H1 (cell line): ENCODE results near the gene AGRP. TPM values are rescaled to one million over a fixed set of nuclear protein-coding genes. Genes with fewer than 3 reads are reported as not detected.

ENCODE experiments used
- CTCF ChIA-PET: fragments of 300-600 bp; sonication (Branson Sonifier 250); formaldehyde crosslinking; loops from one replicate; lab custom pipeline; 2021; ENCODE audit not compliant: partially characterized antibody; lab: Charles Lee
- POLR2A ChIA-PET: fragments of 300-600 bp; sonication (Branson Sonifier 250); formaldehyde crosslinking; loops from one replicate; lab custom pipeline; 2021; ENCODE audit warnings: inconsistent platforms; ENCODE audit not compliant: partially characterized antibody; lab: Charles Lee
- DNase-seq, 2 experiments: peaks; one replicate each; pipeline versions ENCODE4 v3.0.0 to v3.0.0-alpha.2; 2010 to 2022; ENCODE audit warnings: low spot score in 2 of 2, low read depth in 1 of 2, mixed read lengths in 1 of 2
- FAIRE-seq: peaks from 2 replicates; lab custom pipeline; 2011; peaks lifted over from hg19 to GRCh38; lab: Jason Lieb, UNC
- H2AFZ ChIP-seq: 2 replicates; pipeline ENCODE4 v1.8.1; 2012; ENCODE audit warnings: low read length, inconsistent platforms
- H2AK5ac ChIP-seq: 2 replicates; pipeline ENCODE4 v1.6.1; 2013; ENCODE audit warnings: low read depth, low read length
- H2BK120ac ChIP-seq: replicated peaks from 2 replicates; pipeline ENCODE3; 2013; ENCODE audit warnings: low read depth, low read length, inconsistent platforms
- H2BK12ac ChIP-seq: 2 replicates; pipeline ENCODE4 v1.6.1; 2013; ENCODE audit warnings: low read depth, low read length
- H2BK15ac ChIP-seq: 2 replicates; pipeline ENCODE4 v1.6.1; 2013; ENCODE audit warnings: low read length
- H2BK20ac ChIP-seq: 2 replicates; pipeline ENCODE4 v1.6.1; 2013; ENCODE audit warnings: low read length
- H2BK5ac ChIP-seq: 2 replicates; pipeline ENCODE4 v1.6.1; 2013; ENCODE audit warnings: low read depth, low read length
- H3K14ac ChIP-seq: 2 replicates; pipeline ENCODE4 v1.6.1; 2013; ENCODE audit warnings: inconsistent platforms; ENCODE audit not compliant: insufficient read length
- H3K18ac ChIP-seq: 2 replicates; pipeline ENCODE4 v1.6.1; 2013; ENCODE audit warnings: low read length; ENCODE audit errors: extremely low read depth
- H3K23ac ChIP-seq: 2 replicates; pipeline ENCODE4 v1.6.1; 2013; ENCODE audit warnings: inconsistent platforms; ENCODE audit not compliant: insufficient read length
- H3K23me2 ChIP-seq: 2 replicates; pipeline ENCODE4 v1.6.1; 2013; ENCODE audit warnings: low read depth, low read length
- H3K27ac ChIP-seq: 2 replicates; pipeline ENCODE4 v1.6.1; 2011; ENCODE audit warnings: low read depth, low read length, inconsistent platforms
- H3K27me3 ChIP-seq, 4 experiments: replicated peaks in 1 of 4; 1 replicate in 1 of 4; 2 replicates in 3 of 4; pipeline versions ENCODE4 v1.6.1 to v1.8.1; 2011 to 2013; ENCODE audit warnings: low read length in 3 of 4, mild to moderate bottlenecking in 3 of 4, inconsistent platforms in 2 of 4, mixed read lengths in 2 of 4, moderate library complexity in 1 of 4; ENCODE audit not compliant: control insufficient read depth in 3 of 4, insufficient read depth in 3 of 4; ENCODE audit errors: extremely low read depth in 1 of 4
- H3K36me3 ChIP-seq, 4 experiments: 2 replicates each; pipeline versions ENCODE4 v1.6.1 to v1.8.1; 2011 to 2013; ENCODE audit warnings: mild to moderate bottlenecking in 4 of 4, low read length in 3 of 4, moderate library complexity in 2 of 4, control low read depth in 1 of 4, inconsistent platforms in 1 of 4; ENCODE audit not compliant: insufficient read depth in 4 of 4, control insufficient read depth in 2 of 4
- H3K4ac ChIP-seq: replicated peaks from 2 replicates; pipeline ENCODE3; 2013; ENCODE audit warnings: low read length, low read depth, mixed read lengths, inconsistent platforms; ENCODE audit not compliant: insufficient read length
- H3K4me1 ChIP-seq, 4 experiments: replicated peaks in 1 of 4; 1 replicate in 1 of 4; 2 replicates in 3 of 4; pipeline versions ENCODE4 v1.6.1 to v1.8.1; 2011 to 2013; ENCODE audit warnings: low read length in 3 of 4, inconsistent platforms in 2 of 4, mixed read lengths in 1 of 4; ENCODE audit not compliant: insufficient read depth in 4 of 4, control insufficient read depth in 3 of 4
- H3K4me2 ChIP-seq, 2 experiments: 2 replicates each; pipeline versions ENCODE4 v1.6.1 to v1.8.1; 2011 to 2013; ENCODE audit warnings: low read depth in 2 of 2, low read length in 2 of 2, control low read depth in 1 of 2, inconsistent platforms in 1 of 2, mild to moderate bottlenecking in 1 of 2; ENCODE audit not compliant: insufficient read depth in 1 of 2
- H3K4me3 ChIP-seq, 4 experiments: fragments of 200-600, 300-600 bp in 1 of 4; sonication (generic), shearing (Covaris generic), sonication (Bioruptor Twin) in 1 of 4; 2 replicates each; pipeline versions ENCODE4 v1.5.1 to v1.8.1; 2011 to 2016; ENCODE audit warnings: low read length in 4 of 4, low read depth in 3 of 4, control low read depth in 2 of 4, inconsistent platforms in 2 of 4, mild to moderate bottlenecking in 2 of 4, mixed read lengths in 1 of 4, moderate library complexity in 1 of 4; ENCODE audit not compliant: insufficient read depth in 2 of 4; ENCODE audit errors: extremely low read depth in 1 of 4
- H3K56ac ChIP-seq: replicated peaks from 2 replicates; pipeline ENCODE3; 2013; ENCODE audit warnings: low read depth, mild to moderate bottlenecking, mixed read lengths, low read length, inconsistent platforms; ENCODE audit not compliant: insufficient read length
- H3K79me1 ChIP-seq: 2 replicates; pipeline ENCODE4 v1.6.1; 2013; ENCODE audit warnings: low read depth, low read length, control low read depth
- H3K79me2 ChIP-seq, 2 experiments: 2 replicates each; pipeline versions ENCODE4 v1.6.1 to v1.8.1; 2012 to 2013; ENCODE audit warnings: low read length in 2 of 2, mild to moderate bottlenecking in 2 of 2, inconsistent platforms in 1 of 2; ENCODE audit not compliant: insufficient read depth in 2 of 2, control insufficient read depth in 1 of 2
- H3K9ac ChIP-seq, 4 experiments: replicated peaks in 1 of 4; 1 replicate in 1 of 4; 2 replicates in 3 of 4; pipeline versions ENCODE4 v1.6.1 to v1.8.1; 2011 to 2013; ENCODE audit warnings: low read depth in 3 of 4, low read length in 3 of 4, control low read depth in 2 of 4, mild to moderate bottlenecking in 2 of 4, moderate library complexity in 2 of 4, inconsistent platforms in 1 of 4; ENCODE audit errors: extremely low read depth in 1 of 4
- H3K9me3 ChIP-seq, 2 experiments: 2 replicates each; pipeline versions ENCODE4 v1.6.1 to v1.8.1; 2012 to 2013; ENCODE audit warnings: mild to moderate bottlenecking in 2 of 2, moderate library complexity in 2 of 2, control low read depth in 1 of 2, inconsistent platforms in 1 of 2, low read depth in 1 of 2, low read length in 1 of 2, mixed read lengths in 1 of 2; ENCODE audit not compliant: insufficient read depth in 2 of 2
- H4K20me1 ChIP-seq, 2 experiments: replicated peaks in 1 of 2; 2 replicates each; pipeline versions ENCODE3 to v1.8.1; 2011 to 2013; ENCODE audit warnings: inconsistent platforms in 2 of 2, low read length in 2 of 2, mild to moderate bottlenecking in 1 of 2; ENCODE audit not compliant: insufficient read depth in 2 of 2, control insufficient read depth in 1 of 2
- H4K5ac ChIP-seq: 2 replicates; pipeline ENCODE4 v1.6.1; 2013; ENCODE audit warnings: low read length, low read depth, mixed read lengths, inconsistent platforms; ENCODE audit not compliant: insufficient read length
- H4K8ac ChIP-seq: 2 replicates; pipeline ENCODE4 v1.8.0; 2013; ENCODE audit warnings: mild to moderate bottlenecking, moderate library complexity, low read length, inconsistent platforms; ENCODE audit not compliant: insufficient read depth; ENCODE audit errors: extremely low read depth
- H4K91ac ChIP-seq: replicated peaks from 2 replicates; pipeline ENCODE3; 2013; ENCODE audit warnings: low read length, mixed read lengths, inconsistent platforms; ENCODE audit not compliant: insufficient read length
- RNF2 ChIP-seq: fragments of 200-900, 300-1000 bp; sonication (generic); IDR thresholded peaks from 2 replicates; pipeline ENCODE4 v1.7.1; 2016; ENCODE audit warnings: borderline replicate concordance, low read depth, mild to moderate bottlenecking, antibody characterized with exemption, low read length; ENCODE audit not compliant: poor library complexity, severe bottlenecking; ENCODE audit errors: missing control alignments
- WGBS, 2 experiments: shearing (Covaris generic) in 1 of 2; methylation state at CpG; one replicate each; pipeline versions ENCODE4 v1.1.6 to v1.1.7; 2013 to 2015; ENCODE audit warnings: low lambda C conversion rate in 2 of 2, mixed read lengths in 2 of 2, inconsistent platforms in 1 of 2, low coverage in 1 of 2, missing lambda C conversion rate in 1 of 2; ENCODE audit not compliant: insufficient replicate concordance in 2 of 2, insufficient coverage in 1 of 2, insufficient read length in 1 of 2; ENCODE audit errors: extremely low coverage in 1 of 2, missing lambda C conversion rate in 1 of 2; 5-methylcytosine and 5-hydroxymethylcytosine counted together
- polyA plus RNA-seq, 7 experiments: library from polyadenylated mRNA; depleted of rRNA in 3 of 7; stranded (reverse) in 5 of 7; unstranded in 2 of 7; fragments of >200 nt in 5 of 7; fragments of 200-250 nt in 2 of 7; gene quantifications; 1 replicate in 5 of 7; 2 replicates in 1 of 7; 4 replicates in 1 of 7; pipeline versions ENCODE4 v1.2.1 to v1.2.3, GENCODE V29; 2011 to 2013; ENCODE audit warnings: missing spikeins in 2 of 7, mixed read lengths in 2 of 7
- total RNA-seq: library from RNA; stranded (reverse); fragmentation: NEBNext Ultra II Directional; extraction: Animal tissue kit (Norgen Biotek cat#: 25700); gene quantifications from 2 replicates; pipeline ENCODE4 v1.2.1, GENCODE V29; 2021
- TF ChIP-seq, protein P1 (sequence below), 3 experiments: IDR thresholded peaks; 1 replicate in 2 of 3; 2 replicates in 1 of 3; pipeline versions ENCODE4 v1.5.1 to v1.6.1; 2011; ENCODE audit warnings: low read length in 3 of 3, mild to moderate bottlenecking in 3 of 3, inconsistent platforms in 2 of 3, low read depth in 1 of 3, moderate library complexity in 1 of 3; ENCODE audit not compliant: insufficient read depth in 1 of 3; ENCODE audit errors: control extremely low read depth in 1 of 3

AGRP gene
- total and polyA plus RNA-seq, 2 of the 8 experiments (the other 6 are each of a cell fraction or from before 2014, with no cell fraction given), result not detected

- H4K8ac ChIP-seq, result no peak overlapping the region
- H2AK5ac ChIP-seq, result no peak overlapping the region; the same call in 1 of the 2 replicates
- H3K23ac ChIP-seq, result no peak overlapping the region
- peaks cover 2 to 6% of the 10 kb centered on the region in 2 experiments for H4K20me1 ChIP-seq
- no peak overlapping the region for H2BK15ac ChIP-seq
- ChIA-PET POLR2A (interaction anchor here (0.9 to 8.5 kb wide), 7 partner anchors 10 to 176 kb away, joined by 3 to 67 read pairs (median 3); partner anchors contain the start of gene HSD11B2), CTCF (interaction anchor here (0.6 to 28.6 kb wide), 21 partner anchors 1 to 1366 kb away, joined by 3 to 683 read pairs (median 4); partner anchors contain the start of genes ATP6V0D1, FHOD1, HSD11B2 and ZDHHC1)
- H3K36me3 ChIP-seq, result no peaks in the 10 kb centered on the region; a peak in 1 of 8 replicates
- no peaks in the 10 kb centered on the region for H3K27me3 ChIP-seq
- WGBS, 2 experiments, result 86% methylated on average over 3 of the region's 3 CpGs; no CpG with 5 or more reads in 1 of the 2 experiments
- H4K91ac ChIP-seq, result no peak overlapping the region
- no peak overlapping the region for H3K18ac ChIP-seq
- no peak for DNase-seq
- no peak overlapping the region for H3K4me3 ChIP-seq
- H2BK12ac ChIP-seq, result 0 out of 2 replicates have a peak overlapping the region, but pooled peaks have one; percentile 60
- H3K27ac ChIP-seq, result no peak overlapping the region
- no peak for FAIRE-seq
- no peak overlapping the region for H3K9ac ChIP-seq
- H2BK5ac ChIP-seq, result no peak overlapping the region
- H2AFZ ChIP-seq, result no peak overlapping the region
- no peaks in the 10 kb centered on the region; the same call in none of the 2 replicates for H3K79me1 ChIP-seq
- H3K4me2 ChIP-seq, result no peak overlapping the region
- no peak overlapping the region for H4K5ac ChIP-seq
- no peak overlapping the region for H3K14ac ChIP-seq
- no peak overlapping the region for H3K56ac ChIP-seq
- H3K23me2 ChIP-seq, result no peaks in the 10 kb centered on the region
- H2BK20ac ChIP-seq, result no peak overlapping the region
- H3K4me1 ChIP-seq, result peaks cover 0 to 8% (median 4%) of the 10 kb centered on the region in 4 experiments; a peak in 5 of 7 replicates
- H3K79me2 ChIP-seq, result no peaks in the 10 kb centered on the region
- H2BK120ac ChIP-seq, result no peak overlapping the region
- peaks cover 0 to 4% of the 10 kb centered on the region in 2 experiments; a peak in 1 of 4 replicates for H3K9me3 ChIP-seq
- no peak overlapping the region for H3K4ac ChIP-seq
- no peak for TF ChIP-seq RNF2
- TF ChIP-seq, protein P1, sequence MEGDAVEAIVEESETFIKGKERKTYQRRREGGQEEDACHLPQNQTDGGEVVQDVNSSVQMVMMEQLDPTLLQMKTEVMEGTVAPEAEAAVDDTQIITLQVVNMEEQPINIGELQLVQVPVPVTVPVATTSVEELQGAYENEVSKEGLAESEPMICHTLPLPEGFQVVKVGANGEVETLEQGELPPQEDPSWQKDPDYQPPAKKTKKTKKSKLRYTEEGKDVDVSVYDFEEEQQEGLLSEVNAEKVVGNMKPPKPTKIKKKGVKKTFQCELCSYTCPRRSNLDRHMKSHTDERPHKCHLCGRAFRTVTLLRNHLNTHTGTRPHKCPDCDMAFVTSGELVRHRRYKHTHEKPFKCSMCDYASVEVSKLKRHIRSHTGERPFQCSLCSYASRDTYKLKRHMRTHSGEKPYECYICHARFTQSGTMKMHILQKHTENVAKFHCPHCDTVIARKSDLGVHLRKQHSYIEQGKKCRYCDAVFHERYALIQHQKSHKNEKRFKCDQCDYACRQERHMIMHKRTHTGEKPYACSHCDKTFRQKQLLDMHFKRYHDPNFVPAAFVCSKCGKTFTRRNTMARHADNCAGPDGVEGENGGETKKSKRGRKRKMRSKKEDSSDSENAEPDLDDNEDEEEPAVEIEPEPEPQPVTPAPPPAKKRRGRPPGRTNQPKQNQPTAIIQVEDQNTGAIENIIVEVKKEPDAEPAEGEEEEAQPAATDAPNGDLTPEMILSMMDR (IDR thresholded peaks at IDR 0.05; ENCODE audit: control extremely low read depth in 1 of 3, insufficient read depth in 1 of 3, low read depth in 1 of 3, low read length in 3 of 3), result peak in 1 of 3 experiments; percentile 23; a peak in 1 of 4 replicates
- TF ChIP-seq, all 59 proteins: peak for 1
These were observed 37.9 kb downstream of the AGRP start for GRCh38 chr16:67445441-67445912.
